ENCODE data around the gene LRP1B. TPM values are rescaled to one million over a fixed set of nuclear protein-coding genes. Genes with fewer than 3 reads are reported as not detected.

Gene LRP1B
- polyA plus RNA-seq, 1 donor from 2014 or later: 12.7 TPM

GRCh38 chr2:140586379-140586778 lies 1544.4 kb downstream of the LRP1B start:
- no peaks in the 10 kb centered on the region for H3F3A ChIP-seq (ENCODE audit: insufficient read depth, low read length, poor library complexity, severe bottlenecking)
- H3K79me2 ChIP-seq (replicated peaks; ENCODE audit: insufficient read depth, low read length): no peaks in the 10 kb centered on the region
- no peaks in the 10 kb centered on the region for H3K9me2 ChIP-seq (ENCODE audit: insufficient read depth, low read length)
- H3K27ac ChIP-seq (ENCODE audit: low read length): no peak overlapping the region
- TF ChIP-seq RAD21 (conservative IDR thresholded peaks at IDR 0.05) (no peak), EP300 (conservative IDR thresholded peaks at IDR 0.05; ENCODE audit: poor library complexity, severe bottlenecking) (no peak)
- TF ChIP-seq, protein P1, sequence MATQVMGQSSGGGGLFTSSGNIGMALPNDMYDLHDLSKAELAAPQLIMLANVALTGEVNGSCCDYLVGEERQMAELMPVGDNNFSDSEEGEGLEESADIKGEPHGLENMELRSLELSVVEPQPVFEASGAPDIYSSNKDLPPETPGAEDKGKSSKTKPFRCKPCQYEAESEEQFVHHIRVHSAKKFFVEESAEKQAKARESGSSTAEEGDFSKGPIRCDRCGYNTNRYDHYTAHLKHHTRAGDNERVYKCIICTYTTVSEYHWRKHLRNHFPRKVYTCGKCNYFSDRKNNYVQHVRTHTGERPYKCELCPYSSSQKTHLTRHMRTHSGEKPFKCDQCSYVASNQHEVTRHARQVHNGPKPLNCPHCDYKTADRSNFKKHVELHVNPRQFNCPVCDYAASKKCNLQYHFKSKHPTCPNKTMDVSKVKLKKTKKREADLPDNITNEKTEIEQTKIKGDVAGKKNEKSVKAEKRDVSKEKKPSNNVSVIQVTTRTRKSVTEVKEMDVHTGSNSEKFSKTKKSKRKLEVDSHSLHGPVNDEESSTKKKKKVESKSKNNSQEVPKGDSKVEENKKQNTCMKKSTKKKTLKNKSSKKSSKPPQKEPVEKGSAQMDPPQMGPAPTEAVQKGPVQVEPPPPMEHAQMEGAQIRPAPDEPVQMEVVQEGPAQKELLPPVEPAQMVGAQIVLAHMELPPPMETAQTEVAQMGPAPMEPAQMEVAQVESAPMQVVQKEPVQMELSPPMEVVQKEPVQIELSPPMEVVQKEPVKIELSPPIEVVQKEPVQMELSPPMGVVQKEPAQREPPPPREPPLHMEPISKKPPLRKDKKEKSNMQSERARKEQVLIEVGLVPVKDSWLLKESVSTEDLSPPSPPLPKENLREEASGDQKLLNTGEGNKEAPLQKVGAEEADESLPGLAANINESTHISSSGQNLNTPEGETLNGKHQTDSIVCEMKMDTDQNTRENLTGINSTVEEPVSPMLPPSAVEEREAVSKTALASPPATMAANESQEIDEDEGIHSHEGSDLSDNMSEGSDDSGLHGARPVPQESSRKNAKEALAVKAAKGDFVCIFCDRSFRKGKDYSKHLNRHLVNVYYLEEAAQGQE (IDR thresholded peaks at IDR 0.05; ENCODE audit: borderline replicate concordance): no peak
- TF ChIP-seq, protein P2, sequence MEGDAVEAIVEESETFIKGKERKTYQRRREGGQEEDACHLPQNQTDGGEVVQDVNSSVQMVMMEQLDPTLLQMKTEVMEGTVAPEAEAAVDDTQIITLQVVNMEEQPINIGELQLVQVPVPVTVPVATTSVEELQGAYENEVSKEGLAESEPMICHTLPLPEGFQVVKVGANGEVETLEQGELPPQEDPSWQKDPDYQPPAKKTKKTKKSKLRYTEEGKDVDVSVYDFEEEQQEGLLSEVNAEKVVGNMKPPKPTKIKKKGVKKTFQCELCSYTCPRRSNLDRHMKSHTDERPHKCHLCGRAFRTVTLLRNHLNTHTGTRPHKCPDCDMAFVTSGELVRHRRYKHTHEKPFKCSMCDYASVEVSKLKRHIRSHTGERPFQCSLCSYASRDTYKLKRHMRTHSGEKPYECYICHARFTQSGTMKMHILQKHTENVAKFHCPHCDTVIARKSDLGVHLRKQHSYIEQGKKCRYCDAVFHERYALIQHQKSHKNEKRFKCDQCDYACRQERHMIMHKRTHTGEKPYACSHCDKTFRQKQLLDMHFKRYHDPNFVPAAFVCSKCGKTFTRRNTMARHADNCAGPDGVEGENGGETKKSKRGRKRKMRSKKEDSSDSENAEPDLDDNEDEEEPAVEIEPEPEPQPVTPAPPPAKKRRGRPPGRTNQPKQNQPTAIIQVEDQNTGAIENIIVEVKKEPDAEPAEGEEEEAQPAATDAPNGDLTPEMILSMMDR (IDR thresholded peaks at IDR 0.05; ENCODE audit: poor library complexity, severe bottlenecking): no peak
- H3K4me2 ChIP-seq (ENCODE audit: low read length): no peak overlapping the region
- no peak overlapping the region for H2AFZ ChIP-seq (ENCODE audit: low read depth, low read length)
- no peaks in the 10 kb centered on the region for H3K36me3 ChIP-seq (ENCODE audit: insufficient read depth, low read length)
- H3K9me3 ChIP-seq (ENCODE audit: low read length): no peaks in the 10 kb centered on the region
- H4K20me1 ChIP-seq (ENCODE audit: insufficient read depth): no peaks in the 10 kb centered on the region
- no peak overlapping the region for H3K9ac ChIP-seq (ENCODE audit: low read length)
- no peak overlapping the region for H3K4me3 ChIP-seq (ENCODE audit: low read length)
- no peaks in the 10 kb centered on the region for H3K27me3 ChIP-seq (ENCODE audit: insufficient read depth, low read depth, low read length)

- H3K9ac ChIP-seq (ENCODE audit: low read length): no peak overlapping the region
- H3K4me3 ChIP-seq (ENCODE audit: low read length): no peak overlapping the region
- H3K9me3 ChIP-seq (ENCODE audit: low read length): no peaks in the 10 kb centered on the region
- H4K20me1 ChIP-seq (ENCODE audit: insufficient read depth): no peaks in the 10 kb centered on the region
- H3K79me2 ChIP-seq (replicated peaks; ENCODE audit: insufficient read depth, low read length): no peaks in the 10 kb centered on the region
- H3F3A ChIP-seq (ENCODE audit: insufficient read depth, low read length, poor library complexity, severe bottlenecking): no peaks in the 10 kb centered on the region
- no peaks in the 10 kb centered on the region for H3K27me3 ChIP-seq (ENCODE audit: insufficient read depth, low read depth, low read length)
- no peak overlapping the region for H2AFZ ChIP-seq (ENCODE audit: low read depth, low read length)
- TF ChIP-seq RAD21 (conservative IDR thresholded peaks at IDR 0.05): no peak
- no peak for TF ChIP-seq SMC3 (conservative IDR thresholded peaks at IDR 0.05; ENCODE audit: poor library complexity)
- no peak for TF ChIP-seq EZH2 (IDR thresholded peaks at IDR 0.05; ENCODE audit: borderline replicate concordance, insufficient read depth, low read length, poor library complexity, severe bottlenecking)
- TF ChIP-seq, protein P2 (IDR thresholded peaks at IDR 0.05; ENCODE audit: poor library complexity, severe bottlenecking): no peak
- no peak for TF ChIP-seq EP300 (conservative IDR thresholded peaks at IDR 0.05; ENCODE audit: poor library complexity, severe bottlenecking)
- no peak for TF ChIP-seq POLR2AphosphoS5 (IDR thresholded peaks at IDR 0.05)
- no peak for TF ChIP-seq TAF1 (IDR thresholded peaks at IDR 0.05; ENCODE audit: low read depth)
- no peak for TF ChIP-seq MXI1 (conservative IDR thresholded peaks at IDR 0.05; ENCODE audit: poor library complexity, severe bottlenecking)
- TF ChIP-seq, protein P1 (IDR thresholded peaks at IDR 0.05; ENCODE audit: borderline replicate concordance): no peak
- H3K27ac ChIP-seq (ENCODE audit: low read length): no peak overlapping the region
- no peaks in the 10 kb centered on the region for H3K9me2 ChIP-seq (ENCODE audit: insufficient read depth, low read length)
- no peak overlapping the region for H3K4me2 ChIP-seq (ENCODE audit: low read length)
- no peaks in the 10 kb centered on the region for H3K36me3 ChIP-seq (ENCODE audit: insufficient read depth, low read length)
Measured at GRCh38 chr2:140585016-140585415, 1545.8 kb downstream of the LRP1B start.

Measured in neural cell (in vitro differentiated cells).